ENCODE results near the gene PPP3R1. TPM values are rescaled to one million over a fixed set of nuclear protein-coding genes. Genes with fewer than 3 reads are reported as not detected.

Gene PPP3R1
- total and polyA plus RNA-seq, 2 experiments from 2014 or later = 7.9 to 49.6 TPM

- H3K36me3 ChIP-seq (ENCODE audit: insufficient read depth) = peaks cover 22% of the 10 kb centered on the region
- H3K27ac ChIP-seq (ENCODE audit: low read depth) = no peak overlapping the region
- H3K27ac Mint-ChIP-seq = no peak overlapping the region
- H3K4me1 Mint-ChIP-seq = no peaks in the 10 kb centered on the region
- ATAC-seq (no peak), DNase-seq (ENCODE audit: low spot score) (no peak)
- H3K36me3 Mint-ChIP-seq (ENCODE audit: low read depth) = peaks cover 45% of the 10 kb centered on the region
- no peaks in the 10 kb centered on the region for H3K9me3 Mint-ChIP-seq
- no peak overlapping the region for H3K4me3 Mint-ChIP-seq
- no peak overlapping the region for H2AFZ ChIP-seq
- H3K4me1 ChIP-seq (ENCODE audit: insufficient read depth) = no peaks in the 10 kb centered on the region; the same call in 1 of the 2 replicates
- H4K20me1 ChIP-seq (replicated peaks; ENCODE audit: insufficient read depth) = peaks cover 20% of the 10 kb centered on the region
- TF ChIP-seq ZNF114 (CRISPR knock-in tag; IDR thresholded peaks at IDR 0.05) (no peak), ETS1 (IDR thresholded peaks at IDR 0.05) (no peak), JUNB (IDR thresholded peaks at IDR 0.05; ENCODE audit: unreplicated experiment) (no peak), ZNF331 (CRISPR knock-in tag; IDR thresholded peaks at IDR 0.05; ENCODE audit: low read depth) (no peak), CTCF (conservative IDR thresholded peaks at IDR 0.05; ENCODE audit: low read depth in 2 of 2) (no peak), CREB1 (CRISPR knock-in tag; IDR thresholded peaks at IDR 0.05; ENCODE audit: low read depth) (no peak)
- H3K27me3 ChIP-seq (ENCODE audit: insufficient read depth) = no peaks in the 10 kb centered on the region
- peaks cover 16% of the 10 kb centered on the region; the same call in 1 of the 2 replicates for H3K79me2 ChIP-seq (replicated peaks; ENCODE audit: insufficient read depth)
- no peaks in the 10 kb centered on the region for H3K9me2 ChIP-seq (ENCODE audit: insufficient read depth)
- H3F3A ChIP-seq (replicated peaks; ENCODE audit: low read depth) = no peaks in the 10 kb centered on the region
- H3K4me2 ChIP-seq = no peak overlapping the region
- no peak overlapping the region for H3K4me3 ChIP-seq
- no peaks in the 10 kb centered on the region for H3K27me3 Mint-ChIP-seq (ENCODE audit: insufficient read depth, low read depth, poor library complexity)
Measured at GRCh38 chr2:68171684-68172083, 80.6 kb downstream of the PPP3R1 start.

GRCh38 chr2:68171146-68171545 lies 81.2 kb downstream of the PPP3R1 start:
- Mint-ChIP-seq H3K27ac (no peak overlapping the region), H3K9me3 (no peaks in the 10 kb centered on the region), H3K4me3 (no peak overlapping the region), H3K36me3 (ENCODE audit: low read depth) (peaks cover 50% of the 10 kb centered on the region), H3K27me3 (ENCODE audit: insufficient read depth, low read depth, poor library complexity) (no peaks in the 10 kb centered on the region), H3K4me1 (no peaks in the 10 kb centered on the region)
- ATAC-seq (no peak), DNase-seq (ENCODE audit: low spot score) (no peak)
- peaks cover 22% of the 10 kb centered on the region for H3K36me3 ChIP-seq (ENCODE audit: insufficient read depth)
- no peaks in the 10 kb centered on the region for H3K9me2 ChIP-seq (ENCODE audit: insufficient read depth)
- H3K4me2 ChIP-seq = no peak overlapping the region
- no peak overlapping the region for H3K4me3 ChIP-seq
- peaks cover 20% of the 10 kb centered on the region for H4K20me1 ChIP-seq (replicated peaks; ENCODE audit: insufficient read depth)
- H2AFZ ChIP-seq = no peak overlapping the region
- no peaks in the 10 kb centered on the region for H3K4me1 ChIP-seq (ENCODE audit: insufficient read depth)
- no peaks in the 10 kb centered on the region for H3K27me3 ChIP-seq (ENCODE audit: insufficient read depth)
- no peaks in the 10 kb centered on the region for H3F3A ChIP-seq (replicated peaks; ENCODE audit: low read depth)
- H3K79me2 ChIP-seq (replicated peaks; ENCODE audit: insufficient read depth) = peaks cover 19% of the 10 kb centered on the region; the same call in 1 of the 2 replicates
- peak overlapping the region; percentile 30; the same call in 1 of the 2 replicates for H3K27ac ChIP-seq (ENCODE audit: low read depth)
- TF ChIP-seq ZNF331 (CRISPR knock-in tag; IDR thresholded peaks at IDR 0.05; ENCODE audit: low read depth) = no peak
- no peak for TF ChIP-seq POLR2AphosphoS5 (IDR thresholded peaks at IDR 0.05; ENCODE audit: low read depth)
- no peak for TF ChIP-seq REST (IDR thresholded peaks at IDR 0.05; ENCODE audit: unreplicated experiment)
- TF ChIP-seq EZH2phosphoT487 (IDR thresholded peaks at IDR 0.05; ENCODE audit: unreplicated experiment) = no peak
- TF ChIP-seq CREB1 (CRISPR knock-in tag; IDR thresholded peaks at IDR 0.05; ENCODE audit: low read depth) = no peak
- TF ChIP-seq JUNB (IDR thresholded peaks at IDR 0.05; ENCODE audit: unreplicated experiment) = no peak
